Natural killer cell treated with Interleukin-12 subunit alpha and Interleukin-12 subunit beta and Interleukin-15 and Interleukin-18, amount 100 ng/mL, for 72 hours (primary cell): Measurements from ENCODE around the gene TFIP11. TPM values are rescaled to one million over a fixed set of nuclear protein-coding genes. Genes with fewer than 3 reads are reported as not detected.
A peak's percentile ranks its signal among the peaks of the same experiment; 100 is the strongest.

ENCODE experiments used
- ATAC-seq, 2 donors: fragments of 150-1000 bp; cut with Tn5 transposase in 1 of 2; sonication (Bioruptor Pico), chemical (Tn5 transposase) in 1 of 2; 2 replicates each; pipeline ENCODE4 v1.10.0; 2021
- DNase-seq: peaks from one replicate; pipeline ENCODE4 v3.0.0; 2022; ENCODE audit warnings: low spot score
- H3K27ac Mint-ChIP-seq, 2 donors: 1 replicate in 1 of 2; 2 replicates in 1 of 2; pipeline ENCODE4 v1.8.0; 2022; ENCODE audit warnings: mixed read lengths in 2 of 2, mild to moderate bottlenecking in 1 of 2, moderate library complexity in 1 of 2
- H3K27me3 Mint-ChIP-seq, 2 donors: 1 replicate in 1 of 2; 2 replicates in 1 of 2; pipeline ENCODE4 v1.8.0; 2022; ENCODE audit warnings: mixed read lengths in 2 of 2
- H3K36me3 Mint-ChIP-seq: one replicate; pipeline ENCODE4 v1.8.0; 2022; ENCODE audit warnings: mixed read lengths
- H3K4me1 Mint-ChIP-seq, 2 donors: 1 replicate in 1 of 2; 2 replicates in 1 of 2; pipeline ENCODE4 v1.8.0; 2022; ENCODE audit warnings: low read depth in 2 of 2, mixed read lengths in 2 of 2, mild to moderate bottlenecking in 1 of 2
- H3K4me3 Mint-ChIP-seq: one replicate; pipeline ENCODE4 v1.8.0; 2022; ENCODE audit warnings: mixed read lengths
- H3K9me3 Mint-ChIP-seq: 2 replicates; pipeline ENCODE4 v1.8.0; 2022; ENCODE audit warnings: mixed read lengths
- total RNA-seq, 2 donors: library from RNA; stranded (reverse); gene quantifications; one replicate each; pipeline ENCODE4 v1.2.3, GENCODE V29; 2022

The TFIP11 gene
- total RNA-seq, 2 donors from 2014 or later = 56.5 to 57.7 TPM

- Mint-ChIP-seq H3K4me1 (peaks cover 9 to 15% of the 10 kb centered on the region in 2 donors), H3K36me3 (peaks cover 16% of the 10 kb centered on the region), H3K9me3 (no peaks in the 10 kb centered on the region), H3K27me3 (no peaks in the 10 kb centered on the region), H3K4me3 (no peak overlapping the region), H3K27ac (no peak overlapping the region)
- no peak for ATAC-seq
- no peak for DNase-seq
These were observed 40.8 kb downstream of the TFIP11 start for GRCh38 chr22:26471522-26471921.

- no peaks in the 10 kb centered on the region for H3K9me3 Mint-ChIP-seq
- peaks cover 8 to 13% of the 10 kb centered on the region in 2 donors for H3K4me1 Mint-ChIP-seq
- no peaks in the 10 kb centered on the region for H3K27me3 Mint-ChIP-seq
- peaks cover 18% of the 10 kb centered on the region for H3K36me3 Mint-ChIP-seq
- H3K4me3 Mint-ChIP-seq = no peak overlapping the region
- DNase-seq (no peak), ATAC-seq (no peak)
- no peak overlapping the region for H3K27ac Mint-ChIP-seq
These were observed 41.5 kb downstream of the TFIP11 start for GRCh38 chr22:26470807-26471206.

GRCh38 chr22:26466196-26466595, 46.1 kb downstream of the TFIP11 start:
- no peaks in the 10 kb centered on the region for H3K4me1 Mint-ChIP-seq
- no peak overlapping the region for H3K27ac Mint-ChIP-seq

GRCh38 chr22:26464312-26464711, 48.0 kb downstream of the TFIP11 start:
- peaks cover 13% of the 10 kb centered on the region for H3K36me3 Mint-ChIP-seq
- no peak for DNase-seq
- no peaks in the 10 kb centered on the region for H3K9me3 Mint-ChIP-seq
- H3K27me3 Mint-ChIP-seq = no peaks in the 10 kb centered on the region
- peaks cover 0 to 3% of the 10 kb centered on the region in 2 donors for H3K4me1 Mint-ChIP-seq
- no peak for ATAC-seq
- H3K27ac Mint-ChIP-seq = no peak overlapping the region
- H3K4me3 Mint-ChIP-seq = no peak overlapping the region

More at GRCh38 chr22:26466196-26466595, 46.1 kb downstream of the TFIP11 start:
- no peak for ATAC-seq
- H3K4me3 Mint-ChIP-seq = no peak overlapping the region
- H3K27me3 Mint-ChIP-seq = no peaks in the 10 kb centered on the region
- peaks cover 13% of the 10 kb centered on the region for H3K36me3 Mint-ChIP-seq
- H3K9me3 Mint-ChIP-seq = no peaks in the 10 kb centered on the region
- no peak for DNase-seq

- ATAC-seq (peak in 1 of 2 donors; percentile 27), DNase-seq (no peak)
- Mint-ChIP-seq H3K4me3 (no peak overlapping the region), H3K9me3 (no peaks in the 10 kb centered on the region), H3K4me1 (peaks cover 0 to 3% of the 10 kb centered on the region in 2 donors), H3K27me3 (no peaks in the 10 kb centered on the region), H3K27ac (no peak overlapping the region), H3K36me3 (peaks cover 7% of the 10 kb centered on the region)
These were observed 48.6 kb downstream of the TFIP11 start for GRCh38 chr22:26463688-26464087.

GRCh38 chr22:26463101-26463661, 49.1 kb downstream of the TFIP11 start:
- H3K27ac Mint-ChIP-seq = no peak overlapping the region
- H3K36me3 Mint-ChIP-seq = peaks cover 5% of the 10 kb centered on the region
- no peaks in the 10 kb centered on the region for H3K9me3 Mint-ChIP-seq
- DNase-seq (no peak), ATAC-seq (no peak)
- no peak overlapping the region for H3K4me3 Mint-ChIP-seq
- no peaks in the 10 kb centered on the region for H3K27me3 Mint-ChIP-seq
- H3K4me1 Mint-ChIP-seq = peaks cover 0 to 3% of the 10 kb centered on the region in 2 donors

GRCh38 chr22:26462641-26463040, 49.6 kb downstream of the TFIP11 start:
- DNase-seq = no peak
- H3K4me1 Mint-ChIP-seq = peaks cover 0 to 3% of the 10 kb centered on the region in 2 donors
- H3K9me3 Mint-ChIP-seq = no peaks in the 10 kb centered on the region
- ATAC-seq = no peak
- H3K27ac Mint-ChIP-seq = no peak overlapping the region
- H3K27me3 Mint-ChIP-seq = no peaks in the 10 kb centered on the region
- no peak overlapping the region for H3K4me3 Mint-ChIP-seq
- H3K36me3 Mint-ChIP-seq = peaks cover 5% of the 10 kb centered on the region

GRCh38 chr22:26462051-26462450, 50.2 kb downstream of the TFIP11 start:
- Mint-ChIP-seq H3K4me1 (peaks cover 0 to 3% of the 10 kb centered on the region in 2 donors), H3K27ac (no peak overlapping the region), H3K9me3 (no peaks in the 10 kb centered on the region), H3K36me3 (peaks cover 5% of the 10 kb centered on the region), H3K4me3 (no peak overlapping the region), H3K27me3 (no peaks in the 10 kb centered on the region)
- ATAC-seq = no peak
- no peak for DNase-seq

- H3K27ac Mint-ChIP-seq = no peak overlapping the region
- H3K4me1 Mint-ChIP-seq = peaks cover 0 to 3% of the 10 kb centered on the region in 2 donors
- no peak overlapping the region for H3K4me3 Mint-ChIP-seq
- H3K36me3 Mint-ChIP-seq = no peaks in the 10 kb centered on the region
- H3K9me3 Mint-ChIP-seq = no peaks in the 10 kb centered on the region
- no peaks in the 10 kb centered on the region for H3K27me3 Mint-ChIP-seq
- no peak for DNase-seq
- no peak for ATAC-seq
These were observed 51.0 kb downstream of the TFIP11 start for GRCh38 chr22:26461188-26461810.

- Mint-ChIP-seq H3K4me1 (peaks cover 0 to 3% of the 10 kb centered on the region in 2 donors), H3K9me3 (no peaks in the 10 kb centered on the region), H3K27ac (no peak overlapping the region), H3K4me3 (no peak overlapping the region), H3K27me3 (no peaks in the 10 kb centered on the region), H3K36me3 (no peaks in the 10 kb centered on the region)
- no peak for DNase-seq
- ATAC-seq = no peak
These were observed 52.1 kb downstream of the TFIP11 start for GRCh38 chr22:26460202-26460601.

- Mint-ChIP-seq H3K4me1 (peaks cover 0 to 3% of the 10 kb centered on the region in 2 donors), H3K36me3 (no peaks in the 10 kb centered on the region), H3K4me3 (no peak overlapping the region), H3K27me3 (no peaks in the 10 kb centered on the region), H3K9me3 (no peaks in the 10 kb centered on the region), H3K27ac (no peak overlapping the region)
- ATAC-seq = no peak
- no peak for DNase-seq
These were observed 54.5 kb downstream of the TFIP11 start for GRCh38 chr22:26457661-26458272.

- no peaks in the 10 kb centered on the region for H3K36me3 Mint-ChIP-seq
- H3K4me1 Mint-ChIP-seq = no peaks in the 10 kb centered on the region
- H3K27me3 Mint-ChIP-seq = no peaks in the 10 kb centered on the region
- ATAC-seq (peak in 1 of 2 donors; percentile 17), DNase-seq (no peak)
- H3K4me3 Mint-ChIP-seq = no peak overlapping the region
- H3K27ac Mint-ChIP-seq = no peak overlapping the region
- no peaks in the 10 kb centered on the region for H3K9me3 Mint-ChIP-seq
These were observed 58.3 kb downstream of the TFIP11 start for GRCh38 chr22:26453812-26454500.

- no peaks in the 10 kb centered on the region for H3K36me3 Mint-ChIP-seq
- ATAC-seq = no peak
These were observed 59.1 kb downstream of the TFIP11 start for GRCh38 chr22:26453216-26453615.

More at GRCh38 chr22:26453216-26453615, 59.1 kb downstream of the TFIP11 start:
- no peak overlapping the region for H3K4me3 Mint-ChIP-seq
- H3K9me3 Mint-ChIP-seq = no peaks in the 10 kb centered on the region
- DNase-seq = no peak
- no peaks in the 10 kb centered on the region for H3K4me1 Mint-ChIP-seq
- no peaks in the 10 kb centered on the region for H3K27me3 Mint-ChIP-seq
- no peak overlapping the region for H3K27ac Mint-ChIP-seq
